ENCODE measurements around the gene CEP20. TPM values are rescaled to one million over a fixed set of nuclear protein-coding genes. Genes with fewer than 3 reads are reported as not detected.
A peak's percentile ranks its signal among the peaks of the same experiment; 100 is the strongest.

Gene CEP20
- total RNA-seq, 8 experiments from 2014 or later = 20.6 to 47.5 (median 28.5) TPM

GRCh38 chr16:15891508-15891907 is 3.1 kb upstream of the CEP20 start:
- no peak for ATAC-seq (replicated peaks in 6 of 8)
- 0 to 100% (median 81%) methylated on average over 1 to 3 of the region's 3 CpGs; no CpG with 5 or more reads in 4 of the 10 experiments for WGBS, 10 experiments
- in situ Hi-C loops (cut with MboI; ENCODE audit: low pct_unique_long_range_greater_than_20kb in 2 of 9, low sequenced_read_pairs in 9 of 9, unreplicated experiment in 9 of 9) = no loop called here
- no peak overlapping the region for H3K4me3 ChIP-seq
- H3K27ac ChIP-seq = no peak overlapping the region
- peaks cover 8 to 12% of the 10 kb centered on the region in 2 donors for H3K4me1 ChIP-seq (replicated peaks in 1 of 2)

- ATAC-seq (replicated peaks in 6 of 8) = no peak
- peaks cover 8 to 12% of the 10 kb centered on the region in 2 donors for H3K4me1 ChIP-seq (replicated peaks in 1 of 2)
- WGBS, 10 experiments = 20 to 84% (median 51%) methylated on average over 1 to 4 of the region's 4 CpGs; no CpG with 5 or more reads in 4 of the 10 experiments
- peak overlapping the region; percentile 61 to 86 (median 73) for H3K4me3 ChIP-seq
- no peak overlapping the region for H3K27ac ChIP-seq
- in situ Hi-C loops (cut with MboI; ENCODE audit: low pct_unique_long_range_greater_than_20kb in 2 of 9, low sequenced_read_pairs in 9 of 9, unreplicated experiment in 9 of 9) = no loop called here
Observed at GRCh38 chr16:15887283-15887682, 1.1 kb downstream of the CEP20 start.

GRCh38 chr16:15886078-15886477 is 2.3 kb downstream of the CEP20 start:
- 0 to 75% (median 33%) methylated on average over 1 of the region's 1 CpG; no CpG with 5 or more reads in 6 of the 10 experiments for WGBS, 10 experiments
- in situ Hi-C loops (cut with MboI; ENCODE audit: low pct_unique_long_range_greater_than_20kb in 2 of 9, low sequenced_read_pairs in 9 of 9, unreplicated experiment in 9 of 9) = no loop called here
- H3K27ac ChIP-seq = no peak overlapping the region
- no peak for ATAC-seq (replicated peaks in 6 of 8)
- peaks cover 8 to 12% of the 10 kb centered on the region in 2 donors for H3K4me1 ChIP-seq (replicated peaks in 1 of 2)
- H3K4me3 ChIP-seq = no peak overlapping the region

- no peak for ATAC-seq (replicated peaks in 6 of 8)
- Histone ChIP-seq H3K27ac (no peak overlapping the region), H3K4me3 (no peak overlapping the region), H3K4me1 (replicated peaks in 1 of 2) (peaks cover 8 to 12% of the 10 kb centered on the region in 2 donors)
- WGBS, 10 experiments = 40 to 100% (median 91%) methylated on average over 1 to 2 of the region's 5 CpGs; no CpG with 5 or more reads in 4 of the 10 experiments
- in situ Hi-C loops (cut with MboI; ENCODE audit: low pct_unique_long_range_greater_than_20kb in 2 of 9, low sequenced_read_pairs in 9 of 9, unreplicated experiment in 9 of 9) = no loop called here
Observed at GRCh38 chr16:15885560-15886001, 2.8 kb downstream of the CEP20 start.

GRCh38 chr16:15882563-15882962 is 5.8 kb downstream of the CEP20 start:
- H3K27ac ChIP-seq = no peak overlapping the region
- 95 to 100% (median 100%) methylated on average over 1 to 3 of the region's 3 CpGs; no CpG with 5 or more reads in 4 of the 10 experiments for WGBS, 10 experiments
- no peak overlapping the region for H3K4me3 ChIP-seq
- ATAC-seq (replicated peaks in 6 of 8) = no peak
- H3K4me1 ChIP-seq (replicated peaks in 1 of 2) = peaks cover 4 to 6% of the 10 kb centered on the region in 2 donors
- in situ Hi-C loops (cut with MboI; ENCODE audit: low pct_unique_long_range_greater_than_20kb in 2 of 9, low sequenced_read_pairs in 9 of 9, unreplicated experiment in 9 of 9) = no loop called here

- no peak for ATAC-seq (replicated peaks in 6 of 8)
- Histone ChIP-seq H3K27ac (no peak overlapping the region), H3K4me3 (no peak overlapping the region), H3K4me1 (replicated peaks in 1 of 2) (no peaks in the 10 kb centered on the region)
- WGBS, 10 experiments = 77 to 93% (median 89%) methylated on average over 2 to 8 of the region's 13 CpGs; no CpG with 5 or more reads in 5 of the 10 experiments
- in situ Hi-C loops (cut with MboI; ENCODE audit: low pct_unique_long_range_greater_than_20kb in 2 of 9, low sequenced_read_pairs in 9 of 9, unreplicated experiment in 9 of 9) = no loop called here
Observed at GRCh38 chr16:15881794-15882379, 6.5 kb downstream of the CEP20 start.

- in situ Hi-C loops (cut with MboI; ENCODE audit: low pct_unique_long_range_greater_than_20kb in 2 of 9, low sequenced_read_pairs in 9 of 9, unreplicated experiment in 9 of 9) = no loop called here
- peak in 5 of 8 experiments; percentile 24 to 53 (median 40) for ATAC-seq (replicated peaks in 6 of 8)
- Histone ChIP-seq H3K4me3 (no peak overlapping the region), H3K27ac (no peak overlapping the region), H3K4me1 (replicated peaks in 1 of 2) (no peaks in the 10 kb centered on the region)
- WGBS, 10 experiments = 53 to 100% (median 71%) methylated on average over 1 to 4 of the region's 5 CpGs; no CpG with 5 or more reads in 3 of the 10 experiments
Observed at GRCh38 chr16:15880434-15881308, 7.7 kb downstream of the CEP20 start.

- Histone ChIP-seq H3K27ac (no peak overlapping the region), H3K4me1 (replicated peaks in 1 of 2) (no peaks in the 10 kb centered on the region), H3K4me3 (no peak overlapping the region)
- ATAC-seq (replicated peaks in 6 of 8) = peak in 6 of 8 experiments; percentile 38 to 88 (median 68)
- in situ Hi-C loops (cut with MboI; ENCODE audit: low pct_unique_long_range_greater_than_20kb in 2 of 9, low sequenced_read_pairs in 9 of 9, unreplicated experiment in 9 of 9) = no loop called here
- 70 to 100% (median 94%) methylated on average over 1 to 2 of the region's 2 CpGs; no CpG with 5 or more reads in 1 of the 10 experiments for WGBS, 10 experiments
Observed at GRCh38 chr16:15879255-15879811, 9.1 kb downstream of the CEP20 start.

- no peak for ATAC-seq (replicated peaks in 6 of 8)
- in situ Hi-C loops (cut with MboI; ENCODE audit: low pct_unique_long_range_greater_than_20kb in 2 of 9, low sequenced_read_pairs in 9 of 9, unreplicated experiment in 9 of 9) = no loop called here
- WGBS, 10 experiments = 71 to 100% (median 98%) methylated on average over 1 to 5 of the region's 5 CpGs; no CpG with 5 or more reads in 2 of the 10 experiments
- H3K27ac ChIP-seq = no peak overlapping the region
- H3K4me3 ChIP-seq = no peak overlapping the region
- no peaks in the 10 kb centered on the region for H3K4me1 ChIP-seq (replicated peaks in 1 of 2)
Observed at GRCh38 chr16:15876503-15876902, 11.9 kb downstream of the CEP20 start.

GRCh38 chr16:15874745-15875314 is 13.6 kb downstream of the CEP20 start:
- 15 to 86% (median 40%) methylated on average over 2 to 6 of the region's 7 CpGs; no CpG with 5 or more reads in 3 of the 10 experiments for WGBS, 10 experiments
- peak in 5 of 8 experiments; percentile 52 to 94 (median 81) for ATAC-seq (replicated peaks in 6 of 8)
- Histone ChIP-seq H3K4me1 (replicated peaks in 1 of 2) (no peaks in the 10 kb centered on the region), H3K27ac (no peak overlapping the region), H3K4me3 (no peak overlapping the region)
- in situ Hi-C loops (cut with MboI; ENCODE audit: low pct_unique_long_range_greater_than_20kb in 2 of 9, low sequenced_read_pairs in 9 of 9, unreplicated experiment in 9 of 9) = loop anchor here in 2 of 9 experiments (25.0 kb wide), 1 partner anchor 262 kb away; no protein-coding TSS in a partner anchor

GRCh38 chr16:15873737-15874136 is 14.7 kb downstream of the CEP20 start:
- Histone ChIP-seq H3K27ac (no peak overlapping the region), H3K4me3 (no peak overlapping the region), H3K4me1 (replicated peaks in 1 of 2) (no peaks in the 10 kb centered on the region)
- in situ Hi-C loops (cut with MboI; ENCODE audit: low pct_unique_long_range_greater_than_20kb in 2 of 9, low sequenced_read_pairs in 9 of 9, unreplicated experiment in 9 of 9) = loop anchor here in 2 of 9 experiments (25.0 kb wide), 1 partner anchor 264 kb away; no protein-coding TSS in a partner anchor
- ATAC-seq (replicated peaks in 6 of 8) = no peak
- 0 to 100% (median 100%) methylated on average over 1 of the region's 1 CpG; no CpG with 5 or more reads in 5 of the 10 experiments for WGBS, 10 experiments

- H3K27ac ChIP-seq = no peak overlapping the region
- in situ Hi-C loops (cut with MboI; ENCODE audit: low pct_unique_long_range_greater_than_20kb in 2 of 9, low sequenced_read_pairs in 9 of 9, unreplicated experiment in 9 of 9) = loop anchor here in 2 of 9 experiments (25.0 kb wide), 1 partner anchor 264 kb away; no protein-coding TSS in a partner anchor
- no peak for ATAC-seq (replicated peaks in 6 of 8)
- H3K4me3 ChIP-seq = no peak overlapping the region
- WGBS, 10 experiments = 29 to 100% (median 100%) methylated on average over 1 to 2 of the region's 2 CpGs; no CpG with 5 or more reads in 1 of the 10 experiments
- no peaks in the 10 kb centered on the region for H3K4me1 ChIP-seq (replicated peaks in 1 of 2)
Observed at GRCh38 chr16:15873301-15873700, 15.1 kb downstream of the CEP20 start.
